OCI-LY1 (cell line): ENCODE measurements around the gene TAS1R2.

Experiments
- H2AFZ ChIP-seq: fragments of 200-600 bp; sonication (generic), shearing (Covaris generic); 2 replicates; pipeline ENCODE4 v1.6.0; 2014; ENCODE audit warnings: antibody characterized with exemption, mild to moderate bottlenecking, low read length
- H3F3A ChIP-seq: fragments of 200-600 bp; sonication (generic), shearing (Covaris generic); 2 replicates; pipeline ENCODE4 v1.6.0; 2014; ENCODE audit warnings: mild to moderate bottlenecking, antibody characterized with exemption, low read length, moderate library complexity; ENCODE audit not compliant: insufficient read depth
- H3K27ac ChIP-seq: fragments of 200-600 bp; sonication (generic); 2 replicates; pipeline ENCODE4 v1.5.1; 2014; ENCODE audit warnings: low read length, mixed run types, mild to moderate bottlenecking, low read depth; ENCODE audit not compliant: poor library complexity, severe bottlenecking
- H3K27me3 ChIP-seq: fragments of 200-600 bp; sonication (generic); 2 replicates; pipeline ENCODE4 v1.6.0; 2014; ENCODE audit warnings: antibody characterized with exemption, mild to moderate bottlenecking, low read length, moderate library complexity; ENCODE audit not compliant: insufficient read depth
- H3K36me3 ChIP-seq: fragments of 200-600 bp; sonication (generic); 2 replicates; pipeline ENCODE4 v1.6.1; 2014; ENCODE audit warnings: mild to moderate bottlenecking, antibody characterized with exemption, low read length, moderate library complexity, mixed read lengths; ENCODE audit not compliant: insufficient read depth
- H3K4me1 ChIP-seq: fragments of 200-600 bp; sonication (generic); 2 replicates; pipeline ENCODE4 v1.5.1; 2014; ENCODE audit warnings: mild to moderate bottlenecking, low read length, moderate library complexity; ENCODE audit not compliant: insufficient read depth, severe bottlenecking
- H3K4me2 ChIP-seq: fragments of 200-600 bp; sonication (generic), shearing (Covaris generic); 2 replicates; pipeline ENCODE4 v1.6.1; 2014; ENCODE audit warnings: low read length
- H3K4me3 ChIP-seq: fragments of 200-600 bp; sonication (generic); 2 replicates; pipeline ENCODE4 v1.5.1; 2014; ENCODE audit warnings: low read length, low read depth, mild to moderate bottlenecking, mixed read lengths; ENCODE audit not compliant: poor library complexity, severe bottlenecking
- H3K79me2 ChIP-seq: fragments of 200-600 bp; shearing (Covaris generic); 2 replicates; pipeline ENCODE4 v1.6.1; 2016; ENCODE audit warnings: mixed run types, low read length, mixed read lengths; ENCODE audit not compliant: insufficient read depth
- H3K9ac ChIP-seq: fragments of 200-600 bp; sonication (generic), shearing (Covaris generic); 2 replicates; pipeline ENCODE4 v1.6.1; 2014; ENCODE audit warnings: mild to moderate bottlenecking, low read length, mixed read lengths
- H3K9me2 ChIP-seq: fragments of 200-600 bp; sonication (generic), shearing (Covaris generic); 2 replicates; pipeline ENCODE4 v1.6.1; 2014; ENCODE audit warnings: low read depth, mild to moderate bottlenecking, low read length, mixed read lengths
- H3K9me3 ChIP-seq: fragments of 200-600 bp; shearing (Covaris generic); 2 replicates; pipeline ENCODE4 v1.6.1; 2014; ENCODE audit warnings: low read length, mixed read lengths
- H4K20me1 ChIP-seq: fragments of 200-600 bp; sonication (generic), shearing (Covaris generic); 2 replicates; pipeline ENCODE4 v1.6.0; 2016; ENCODE audit warnings: mild to moderate bottlenecking, low read length; ENCODE audit not compliant: insufficient read depth
- CTCF ChIP-seq: fragments of 200-600 bp; sonication (generic), shearing (Covaris generic); IDR thresholded peaks from 2 replicates; pipeline ENCODE4 v1.5.1; 2017; ENCODE audit warnings: mild to moderate bottlenecking, antibody characterized with exemption, low read length, moderate library complexity, mixed read lengths
- EZH2 ChIP-seq: fragments of 200-600 bp; sonication (generic), shearing (Covaris generic); IDR thresholded peaks from 2 replicates; pipeline ENCODE4 v1.8.0; 2017; ENCODE audit warnings: borderline replicate concordance, mixed run types, mild to moderate bottlenecking, antibody characterized with exemption, low read length, moderate library complexity, mixed read lengths

TAS1R2 gene

GRCh38 chr1:18869847-18870594 lies 10.6 kb upstream of the TAS1R2 start:
- Histone ChIP-seq H3K4me3 (no peak overlapping the region), H3K27ac (no peak overlapping the region), H3K9me3 (no peaks in the 10 kb centered on the region), H2AFZ (no peak overlapping the region), H3K9ac (no peak overlapping the region), H3K4me2 (no peak overlapping the region), H4K20me1 (no peaks in the 10 kb centered on the region), H3K9me2 (no peaks in the 10 kb centered on the region), H3K36me3 (no peaks in the 10 kb centered on the region), H3K79me2 (no peaks in the 10 kb centered on the region), H3F3A (no peaks in the 10 kb centered on the region), H3K27me3 (no peaks in the 10 kb centered on the region), H3K4me1 (no peaks in the 10 kb centered on the region)
- TF ChIP-seq CTCF (no peak), EZH2 (no peak)

- Histone ChIP-seq H4K20me1 (no peaks in the 10 kb centered on the region), H3K4me3 (no peak overlapping the region), H3K79me2 (no peaks in the 10 kb centered on the region), H3K27ac (no peak overlapping the region), H3K4me1 (no peaks in the 10 kb centered on the region), H3K9me2 (no peaks in the 10 kb centered on the region), H3K4me2 (no peak overlapping the region), H3K36me3 (no peaks in the 10 kb centered on the region), H3K9ac (no peak overlapping the region), H3K9me3 (no peaks in the 10 kb centered on the region), H3K27me3 (no peaks in the 10 kb centered on the region), H2AFZ (no peak overlapping the region), H3F3A (no peaks in the 10 kb centered on the region)
- TF ChIP-seq CTCF (no peak), EZH2 (no peak)
These were observed 9.5 kb upstream of the TAS1R2 start for GRCh38 chr1:18868801-18869424.

- Histone ChIP-seq H3K79me2 (no peaks in the 10 kb centered on the region), H3F3A (no peaks in the 10 kb centered on the region), H3K9me2 (no peaks in the 10 kb centered on the region), H3K4me1 (no peaks in the 10 kb centered on the region), H2AFZ (no peak overlapping the region), H3K27ac (no peak overlapping the region), H3K4me3 (no peak overlapping the region), H4K20me1 (no peaks in the 10 kb centered on the region), H3K9ac (no peak overlapping the region), H3K36me3 (no peaks in the 10 kb centered on the region), H3K27me3 (no peaks in the 10 kb centered on the region), H3K9me3 (no peaks in the 10 kb centered on the region), H3K4me2 (no peak overlapping the region)
- TF ChIP-seq EZH2 (no peak), CTCF (no peak)
These were observed 8.9 kb upstream of the TAS1R2 start for GRCh38 chr1:18868354-18868753.
